AG04449 (cell line): ENCODE measurements around the gene WFDC13.
"Not testable (repeated sequence)": the region's sequence is repeated elsewhere in the genome, so short reads cannot be mapped to it uniquely, and the experiment has no call there.

Experiments used
- CTCF ChIA-PET: fragments of 350-600 bp; formaldehyde crosslinking; extraction: SDS; loops from one replicate; lab custom pipeline; 2021; ENCODE audit warnings: antibody characterized with exemption; lab: Yijun Ruan, JAX
- POLR2A ChIA-PET: fragments of 400-600, 350-600 bp; formaldehyde crosslinking; extraction: SDS; loops from one replicate; lab custom pipeline; 2020; ENCODE audit warnings: antibody characterized with exemption, inconsistent platforms; lab: Yijun Ruan, JAX
- DNase-seq: peaks from one replicate; pipeline ENCODE4 v3.0.0-alpha.2; 2010; ENCODE audit warnings: low read depth, low spot score
- H3K4me3 ChIP-seq: 2 replicates; pipeline ENCODE4 v1.5.1; 2011; ENCODE audit warnings: low read depth, mild to moderate bottlenecking, control low read depth, low read length
- TF ChIP-seq, protein P1 (sequence below): IDR thresholded peaks from one replicate; pipeline ENCODE4 v1.5.1; 2011; ENCODE audit warnings: mild to moderate bottlenecking, moderate library complexity, low read length, control low read depth, inconsistent platforms; ENCODE audit not compliant: insufficient read depth; ENCODE audit errors: missing control alignments

Gene WFDC13

DNA sequence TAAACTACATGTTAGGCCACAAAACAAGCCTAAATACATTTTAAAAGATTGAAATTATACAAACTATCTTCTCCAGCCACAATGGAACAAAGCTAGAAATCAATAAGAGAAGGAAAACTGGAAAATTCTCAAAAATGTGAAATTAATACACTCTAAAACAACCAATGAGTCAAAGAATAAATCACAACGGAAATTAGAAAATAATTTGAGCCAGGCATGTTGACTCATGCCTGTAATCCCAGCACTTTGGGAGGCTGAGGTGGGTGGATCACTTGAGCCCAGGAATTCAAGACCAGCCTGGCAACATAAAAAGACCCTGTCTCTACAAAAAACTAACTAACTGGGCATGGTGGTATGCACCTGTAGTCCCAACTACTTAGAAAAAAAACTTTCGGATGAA is 6.3 kb upstream of the WFDC13 start:
- ChIA-PET CTCF (no interaction called here), POLR2A (no interaction called here)
- TF ChIP-seq, protein P1, sequence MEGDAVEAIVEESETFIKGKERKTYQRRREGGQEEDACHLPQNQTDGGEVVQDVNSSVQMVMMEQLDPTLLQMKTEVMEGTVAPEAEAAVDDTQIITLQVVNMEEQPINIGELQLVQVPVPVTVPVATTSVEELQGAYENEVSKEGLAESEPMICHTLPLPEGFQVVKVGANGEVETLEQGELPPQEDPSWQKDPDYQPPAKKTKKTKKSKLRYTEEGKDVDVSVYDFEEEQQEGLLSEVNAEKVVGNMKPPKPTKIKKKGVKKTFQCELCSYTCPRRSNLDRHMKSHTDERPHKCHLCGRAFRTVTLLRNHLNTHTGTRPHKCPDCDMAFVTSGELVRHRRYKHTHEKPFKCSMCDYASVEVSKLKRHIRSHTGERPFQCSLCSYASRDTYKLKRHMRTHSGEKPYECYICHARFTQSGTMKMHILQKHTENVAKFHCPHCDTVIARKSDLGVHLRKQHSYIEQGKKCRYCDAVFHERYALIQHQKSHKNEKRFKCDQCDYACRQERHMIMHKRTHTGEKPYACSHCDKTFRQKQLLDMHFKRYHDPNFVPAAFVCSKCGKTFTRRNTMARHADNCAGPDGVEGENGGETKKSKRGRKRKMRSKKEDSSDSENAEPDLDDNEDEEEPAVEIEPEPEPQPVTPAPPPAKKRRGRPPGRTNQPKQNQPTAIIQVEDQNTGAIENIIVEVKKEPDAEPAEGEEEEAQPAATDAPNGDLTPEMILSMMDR = no peak
- no peak overlapping the region for H3K4me3 ChIP-seq
- no peak for DNase-seq

- H3K4me3 ChIP-seq = no peak overlapping the region
- POLR2A ChIA-PET = no interaction called here
- CTCF ChIA-PET = no interaction called here
- TF ChIP-seq, protein P1 = no peak
- DNase-seq = no peak
Observed at GRCh38 chr20:45701104-45701503, 734 bp upstream of the WFDC13 start.

GRCh38 chr20:45704969-45705637 is 3.3 kb downstream of the WFDC13 start, which contains the start of gene WFDC10B:
TSS of gene WFDC10B (minus strand) at chr20:45705019. CDS start at chr20:45685992, 19,027 bp downstream.
- DNase-seq = no peak
- no peak within 1 kb of the TSS for H3K4me3 ChIP-seq
- TF ChIP-seq, protein P1 = no peak
- ChIA-PET CTCF (no interaction called here), POLR2A (no interaction called here)

DNA sequence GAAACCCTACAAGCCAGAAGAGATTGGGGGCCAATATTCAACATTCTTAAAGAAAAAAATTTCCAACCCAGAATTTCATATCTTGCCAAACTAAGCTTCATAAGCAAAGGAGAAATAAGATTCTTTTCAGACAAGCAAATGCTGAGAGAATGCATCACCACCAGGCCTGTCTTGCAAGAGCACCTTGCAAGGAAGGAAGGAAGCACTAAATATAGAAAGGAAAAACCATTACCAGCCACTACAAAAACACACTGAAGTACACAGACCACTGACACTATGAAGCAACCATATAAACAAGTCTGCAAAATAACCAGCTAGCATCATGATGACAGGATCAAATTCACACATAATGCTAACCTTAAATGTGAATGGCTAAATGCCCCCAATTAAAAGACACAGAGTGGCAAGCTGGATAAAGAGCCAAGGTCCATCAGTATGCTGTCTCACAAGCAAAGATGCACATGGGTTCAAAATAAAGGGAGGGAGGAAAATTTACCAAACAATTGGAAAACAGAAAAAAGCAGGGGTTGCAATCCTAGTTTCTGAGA is 14.4 kb downstream of the WFDC13 start:
- POLR2A ChIA-PET, H3K4me3 ChIP-seq, DNase-seq, CTCF ChIA-PET: not testable (repeated sequence)

DNA sequence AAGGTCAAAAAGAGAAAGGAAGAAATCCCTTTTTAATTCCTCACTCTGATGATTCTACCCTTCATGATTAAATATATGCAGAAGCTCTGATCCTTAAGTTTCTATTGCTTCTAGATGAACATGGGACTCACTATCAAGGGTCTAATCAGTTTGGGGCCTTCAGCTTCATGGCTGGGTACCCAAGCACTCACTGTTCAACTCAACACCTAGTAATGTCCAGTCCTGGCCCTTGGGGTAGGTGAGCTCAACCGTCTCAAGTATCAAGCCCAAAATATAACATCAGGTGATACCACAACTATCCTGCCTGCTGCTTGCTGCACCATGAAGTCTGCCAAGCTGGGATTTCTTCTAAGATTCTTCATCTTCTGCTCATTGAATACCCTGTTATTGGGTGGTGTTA is 20.2 kb downstream of the WFDC13 start, which contains the start of gene SPINT4:
Gene SPINT4, plus strand, starts transcription at position 301 of the 400 bp plus-strand sequence. Its CDS starts 21 bp downstream, at position 322.
- no peak for DNase-seq
- CTCF ChIA-PET = no interaction called here
- POLR2A ChIA-PET = no interaction called here
- TF ChIP-seq, protein P1 = no peak
- H3K4me3 ChIP-seq = no peak within 1 kb of the TSS

- no peak for DNase-seq
- TF ChIP-seq, protein P1 = no peak
- ChIA-PET POLR2A (no interaction called here), CTCF (no interaction called here)
- H3K4me3 ChIP-seq = no peak overlapping the region
Observed at GRCh38 chr20:45725134-45725533, 23.3 kb downstream of the WFDC13 start.

GRCh38 chr20:45727044-45727443 is 25.2 kb downstream of the WFDC13 start:
- H3K4me3 ChIP-seq = no peak overlapping the region
- DNase-seq = no peak
- POLR2A ChIA-PET = no interaction called here
- TF ChIP-seq, protein P1 = no peak
- CTCF ChIA-PET = interaction anchor here (1.6 kb wide), 1 partner anchor 24 kb away, joined by 3 read pairs; no protein-coding TSS in a partner anchor
